GM13977 (cell line): Measurements from ENCODE around the gene KRT20.
"Not testable (repeated sequence)": the region's sequence is repeated elsewhere in the genome, so short reads cannot be mapped to it uniquely, and the experiment has no call there.

Source experiments
- DNase-seq: peaks from one replicate; pipeline ENCODE4 v3.0.0; 2012; ENCODE audit warnings: low spot score
- CTCF ChIP-seq: IDR thresholded peaks from 2 replicates; pipeline ENCODE4 v1.5.1; 2012; ENCODE audit warnings: mild to moderate bottlenecking, control low read depth; ENCODE audit not compliant: insufficient read depth; ENCODE audit errors: extremely low read depth, missing control alignments
- in situ Hi-C: fragments of 300-500 bp; cut with MboI; formaldehyde crosslinking; loops from one replicate; pipeline ENCODE4 v1.12.0; 2022; ENCODE audit warnings: low sequenced_read_pairs, low pct_unique_long_range_greater_than_20kb, mixed read lengths, inconsistent platforms; ENCODE audit not compliant: unreplicated experiment

The KRT20 gene

GRCh38 chr17:40859536-40859935 is 25.5 kb downstream of the KRT20 start:
- in situ Hi-C loops: no loop called here
- no peak for TF ChIP-seq CTCF
- no peak for DNase-seq

DNA sequence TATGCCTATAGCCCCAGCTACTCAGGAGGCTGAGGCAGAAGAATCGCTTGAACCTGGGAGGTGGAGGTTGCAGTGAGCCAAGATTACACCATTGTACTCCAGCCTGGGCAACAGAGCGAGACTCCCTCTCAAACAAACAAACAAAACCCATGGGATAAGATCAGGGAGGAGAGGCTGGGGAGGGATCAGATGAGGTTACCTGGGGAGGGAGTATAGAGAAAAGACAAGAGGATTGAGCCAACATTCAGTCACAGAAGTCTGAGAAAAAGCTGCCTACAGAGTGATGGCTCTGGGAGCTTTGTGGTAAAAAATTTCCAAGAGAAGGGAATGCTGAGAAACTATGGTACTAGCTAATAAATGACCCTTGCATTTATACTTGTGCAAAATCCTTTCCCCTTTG is 26.4 kb downstream of the KRT20 start:
- in situ Hi-C loops, DNase-seq: not testable (repeated sequence)

GRCh38 chr17:40857535-40857934 is 27.5 kb downstream of the KRT20 start:
- no peak for TF ChIP-seq CTCF
- DNase-seq: no peak
- in situ Hi-C loops: no loop called here

DNA sequence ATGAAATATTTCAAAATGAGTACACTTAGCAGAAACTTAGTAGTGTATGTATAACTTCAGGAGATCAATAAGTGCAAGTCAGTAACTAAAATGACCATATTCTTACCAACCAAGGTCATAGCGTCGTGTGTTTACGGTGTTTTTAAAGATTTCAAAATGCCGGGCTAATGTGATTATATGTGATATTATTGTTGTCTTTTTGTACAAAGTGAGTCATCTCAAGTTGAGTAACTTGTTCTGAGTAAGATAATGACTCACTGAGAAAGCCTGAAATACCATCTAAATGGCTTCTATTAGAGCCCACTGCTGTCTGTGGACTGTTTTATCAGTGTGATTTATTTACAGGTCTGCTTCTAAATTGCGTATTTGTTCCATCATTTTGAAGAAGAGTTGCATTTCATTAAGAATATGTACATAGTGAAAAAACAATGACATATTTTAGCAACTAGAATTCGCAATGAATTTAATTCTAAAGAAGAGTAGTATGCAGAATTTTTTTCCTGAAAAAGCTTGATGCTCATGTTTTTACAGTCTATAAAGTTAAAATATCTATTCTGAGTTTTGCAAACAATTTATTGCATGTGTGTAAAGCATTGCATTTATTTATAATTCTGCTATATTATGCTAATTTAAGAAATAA is 30.7 kb downstream of the KRT20 start:
- in situ Hi-C loops: no loop called here
- TF ChIP-seq CTCF: no peak
- no peak for DNase-seq

DNA sequence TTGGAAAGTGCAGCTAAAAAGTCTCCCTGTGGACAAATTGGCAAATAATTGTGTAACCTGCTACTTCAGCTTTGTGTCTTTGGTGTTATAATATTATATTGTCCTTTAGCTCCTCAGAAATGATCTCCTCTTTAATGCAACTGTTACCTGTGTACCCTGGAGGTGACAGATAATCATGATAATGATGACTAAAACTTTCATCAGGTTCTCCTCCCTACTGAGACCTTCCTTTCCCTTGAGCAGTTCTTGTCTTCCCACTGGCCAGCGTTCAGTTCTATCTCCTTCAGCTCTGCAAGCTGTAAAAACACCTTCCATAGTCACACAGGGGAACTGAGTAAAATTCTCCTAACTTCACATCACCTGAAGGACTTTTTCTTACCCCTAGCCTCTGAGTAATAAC is 32.7 kb downstream of the KRT20 start:
- DNase-seq: no peak
- in situ Hi-C loops: no loop called here
- no peak for TF ChIP-seq CTCF

GRCh38 chr17:40850293-40850972 is 34.6 kb downstream of the KRT20 start:
- in situ Hi-C loops: no loop called here
- no peak for TF ChIP-seq CTCF
- DNase-seq: no peak

GRCh38 chr17:40849723-40850122 is 35.3 kb downstream of the KRT20 start:
- no peak for DNase-seq
- no peak for TF ChIP-seq CTCF

More at GRCh38 chr17:40849723-40850122, 35.3 kb downstream of the KRT20 start:
- in situ Hi-C loops: no loop called here
